Mesothelial cell of epicardium (in vitro differentiated cells): ENCODE data around the gene DDN. TPM values are rescaled to one million over a fixed set of nuclear protein-coding genes. Genes with fewer than 3 reads are reported as not detected.

Experiments
- DNase-seq, 2 experiments: peaks; one replicate each; pipeline ENCODE4 v3.0.0; 2021; ENCODE audit warnings: low spot score in 2 of 2; ENCODE audit not compliant: unreplicated experiment in 2 of 2
- H3K27ac Mint-ChIP-seq: 2 replicates; pipeline ENCODE4 v1.8.0; 2021; ENCODE audit warnings: mixed read lengths
- H3K27me3 Mint-ChIP-seq: 2 replicates; pipeline ENCODE4 v1.8.0; 2021; ENCODE audit warnings: low read depth, mixed read lengths
- H3K36me3 Mint-ChIP-seq: 2 replicates; pipeline ENCODE4 v1.8.0; 2021; ENCODE audit warnings: mixed read lengths
- H3K4me1 Mint-ChIP-seq: 2 replicates; pipeline ENCODE4 v1.8.0; 2021; ENCODE audit warnings: mixed read lengths
- H3K4me3 Mint-ChIP-seq: 2 replicates; pipeline ENCODE4 v1.8.0; 2021; ENCODE audit warnings: mild to moderate bottlenecking, moderate library complexity, mixed read lengths
- H3K9me3 Mint-ChIP-seq: 2 replicates; pipeline ENCODE4 v1.8.0; 2021; ENCODE audit warnings: mixed read lengths
- total RNA-seq: library from RNA; stranded (reverse); gene quantifications from 3 replicates; pipeline ENCODE4 v1.2.1, GENCODE V29; 2021
- TF ChIP-seq, protein P1 (sequence below): fragments of 200-600 bp; sonication (generic); IDR thresholded peaks from one replicate; pipeline ENCODE4 v1.5.0; 2021; ENCODE audit warnings: antibody characterized with exemption; ENCODE audit not compliant: unreplicated experiment

The DDN gene
- total RNA-seq, 1 donor from 2014 or later: 0.36 TPM

DNA sequence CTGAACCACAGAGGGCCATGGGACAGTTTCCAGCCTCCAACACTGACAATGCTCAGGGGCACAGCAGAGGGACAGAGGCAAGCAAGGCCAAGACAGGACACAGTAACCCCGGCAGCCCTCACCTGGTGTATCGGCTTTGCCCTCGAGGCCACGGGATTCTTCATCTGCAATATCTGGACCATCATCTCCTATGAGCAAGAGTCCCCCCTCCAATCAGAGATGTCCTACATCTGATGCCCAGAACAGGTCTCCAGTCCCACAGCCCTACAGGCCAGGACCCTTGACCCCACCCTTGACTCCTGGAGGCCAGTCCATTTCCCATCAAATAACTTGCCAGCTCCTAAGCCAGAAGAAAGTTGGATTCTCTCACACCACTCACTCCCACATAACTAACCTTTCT, 44.1 kb upstream of the DDN start:
- Mint-ChIP-seq H3K4me3 (no peak overlapping the region), H3K4me1 (no peaks in the 10 kb centered on the region)

GRCh38 chr12:49041881-49042484, 42.8 kb upstream of the DDN start:
- Mint-ChIP-seq H3K27ac (no peak overlapping the region), H3K36me3 (peaks cover 43% of the 10 kb centered on the region), H3K9me3 (no peaks in the 10 kb centered on the region), H3K4me3 (no peak overlapping the region), H3K27me3 (no peaks in the 10 kb centered on the region), H3K4me1 (no peaks in the 10 kb centered on the region)
- DNase-seq: no peak
- TF ChIP-seq, protein P1, sequence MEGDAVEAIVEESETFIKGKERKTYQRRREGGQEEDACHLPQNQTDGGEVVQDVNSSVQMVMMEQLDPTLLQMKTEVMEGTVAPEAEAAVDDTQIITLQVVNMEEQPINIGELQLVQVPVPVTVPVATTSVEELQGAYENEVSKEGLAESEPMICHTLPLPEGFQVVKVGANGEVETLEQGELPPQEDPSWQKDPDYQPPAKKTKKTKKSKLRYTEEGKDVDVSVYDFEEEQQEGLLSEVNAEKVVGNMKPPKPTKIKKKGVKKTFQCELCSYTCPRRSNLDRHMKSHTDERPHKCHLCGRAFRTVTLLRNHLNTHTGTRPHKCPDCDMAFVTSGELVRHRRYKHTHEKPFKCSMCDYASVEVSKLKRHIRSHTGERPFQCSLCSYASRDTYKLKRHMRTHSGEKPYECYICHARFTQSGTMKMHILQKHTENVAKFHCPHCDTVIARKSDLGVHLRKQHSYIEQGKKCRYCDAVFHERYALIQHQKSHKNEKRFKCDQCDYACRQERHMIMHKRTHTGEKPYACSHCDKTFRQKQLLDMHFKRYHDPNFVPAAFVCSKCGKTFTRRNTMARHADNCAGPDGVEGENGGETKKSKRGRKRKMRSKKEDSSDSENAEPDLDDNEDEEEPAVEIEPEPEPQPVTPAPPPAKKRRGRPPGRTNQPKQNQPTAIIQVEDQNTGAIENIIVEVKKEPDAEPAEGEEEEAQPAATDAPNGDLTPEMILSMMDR: no peak

More for the DNA sequence above, 44.1 kb upstream of the DDN start:
- TF ChIP-seq, protein P1: no peak
- Mint-ChIP-seq H3K27ac (no peak overlapping the region), H3K9me3 (no peaks in the 10 kb centered on the region), H3K27me3 (no peaks in the 10 kb centered on the region), H3K36me3 (peaks cover 47% of the 10 kb centered on the region)
- DNase-seq: no peak

- H3K27ac Mint-ChIP-seq: no peak overlapping the region
- peaks cover 42% of the 10 kb centered on the region for H3K36me3 Mint-ChIP-seq
- H3K27me3 Mint-ChIP-seq: no peaks in the 10 kb centered on the region
- no peaks in the 10 kb centered on the region for H3K9me3 Mint-ChIP-seq
- no peaks in the 10 kb centered on the region for H3K4me1 Mint-ChIP-seq
- DNase-seq: no peak
- H3K4me3 Mint-ChIP-seq: no peak overlapping the region
- TF ChIP-seq, protein P1: no peak
Observed at GRCh38 chr12:49041036-49041880, 42.1 kb upstream of the DDN start.

DNA sequence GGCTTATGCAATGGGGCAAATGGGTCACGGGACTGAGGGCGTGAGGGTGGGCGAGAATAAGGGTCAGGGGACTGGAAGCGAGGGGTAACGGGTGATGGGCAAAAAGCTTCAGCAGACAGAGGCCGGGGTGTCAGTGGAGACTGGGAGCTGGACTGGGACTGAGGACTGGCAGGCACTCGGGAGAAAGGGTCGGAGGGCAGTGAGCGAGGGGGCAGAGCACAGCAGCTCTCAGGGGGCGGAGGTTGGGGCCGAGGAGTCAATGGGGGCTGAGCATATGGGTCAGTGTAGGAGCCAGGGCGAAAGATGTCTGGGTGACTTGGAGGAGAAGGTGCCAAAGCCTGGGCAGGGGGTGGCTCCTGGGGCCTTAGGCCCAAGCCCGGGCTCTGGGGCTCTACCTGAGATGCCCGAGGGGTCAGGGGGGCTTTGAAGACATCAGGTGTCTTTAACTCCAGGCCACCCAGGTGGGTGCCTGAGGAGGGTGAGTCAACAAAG, 41.2 kb upstream of the DDN start:
- Mint-ChIP-seq H3K4me1 (no peaks in the 10 kb centered on the region), H3K4me3 (no peak overlapping the region), H3K27me3 (no peaks in the 10 kb centered on the region), H3K9me3 (no peaks in the 10 kb centered on the region), H3K36me3 (peaks cover 39% of the 10 kb centered on the region), H3K27ac (no peak overlapping the region)
- DNase-seq: no peak
- TF ChIP-seq, protein P1: no peak

- TF ChIP-seq, protein P1: no peak
- no peak for DNase-seq
- Mint-ChIP-seq H3K27me3 (no peaks in the 10 kb centered on the region), H3K27ac (no peak overlapping the region), H3K9me3 (no peaks in the 10 kb centered on the region), H3K4me3 (no peak overlapping the region), H3K36me3 (peaks cover 37% of the 10 kb centered on the region), H3K4me1 (no peaks in the 10 kb centered on the region)
Observed at GRCh38 chr12:49039421-49040363, 40.5 kb upstream of the DDN start.
